Renal pelvis (tissue), 4 donors: ENCODE measurements around the gene CCT7. TPM values are rescaled to one million over a fixed set of nuclear protein-coding genes. Genes with fewer than 3 reads are reported as not detected.

Experiments
- DNase-seq: peaks from one replicate; pipeline ENCODE4 v3.0.0-alpha.2; 2013
- polyA plus RNA-seq, 3 donors: library from polyadenylated mRNA; unstranded; fragments of 120-200 nt; gene quantifications; one replicate each; pipeline ENCODE4 v1.2.1, GENCODE V29; 2013; ENCODE audit not compliant: insufficient read length in 3 of 3

CCT7 gene
- polyA plus RNA-seq, 3 donors: 247 to 268 (median 249) TPM

- DNase-seq: no peak
Observed at GRCh38 chr2:73217160-73217559, 16.9 kb upstream of the CCT7 start.

GRCh38 chr2:73217826-73218225, 16.3 kb upstream of the CCT7 start:
- no peak for DNase-seq

- DNase-seq: no peak
Observed at GRCh38 chr2:73218298-73218697, 15.8 kb upstream of the CCT7 start.

GRCh38 chr2:73223821-73224220, 10.3 kb upstream of the CCT7 start:
- DNase-seq: no peak

GRCh38 chr2:73225513-73226360, 8.4 kb upstream of the CCT7 start:
- DNase-seq: no peak

- no peak for DNase-seq
Observed at GRCh38 chr2:73227086-73227485, 7.0 kb upstream of the CCT7 start.

GRCh38 chr2:73228631-73229030, 5.5 kb upstream of the CCT7 start:
- no peak for DNase-seq

GRCh38 chr2:73232403-73233153, 1.5 kb upstream of the CCT7 start:
- no peak for DNase-seq

GRCh38 chr2:73233154-73233931, 765 bp upstream of the CCT7 start, which contains the start of gene PRADC1:
Gene PRADC1, minus strand, starts transcription at chr2:73233239. Its CDS starts 79 bp downstream, at chr2:73233160.
- DNase-seq: peak; percentile 100

GRCh38 chr2:73235315-73236028, 1.4 kb downstream of the CCT7 start:
- DNase-seq: no peak

GRCh38 chr2:73237168-73237567, 3.1 kb downstream of the CCT7 start:
- DNase-seq: no peak

- DNase-seq: no peak
Observed at GRCh38 chr2:73238149-73238548, 4.0 kb downstream of the CCT7 start.

- DNase-seq: no peak
Observed at GRCh38 chr2:73238976-73239375, 4.9 kb downstream of the CCT7 start.

- DNase-seq: no peak
Observed at GRCh38 chr2:73239776-73240175, 5.7 kb downstream of the CCT7 start.

GRCh38 chr2:73243884-73244570, 9.9 kb downstream of the CCT7 start:
- no peak for DNase-seq

- DNase-seq: no peak
Observed at GRCh38 chr2:73244580-73244979, 10.5 kb downstream of the CCT7 start.

- no peak for DNase-seq
Observed at GRCh38 chr2:73246850-73247249, 12.7 kb downstream of the CCT7 start.

- no peak for DNase-seq
Observed at GRCh38 chr2:73249636-73250035, 15.5 kb downstream of the CCT7 start.

GRCh38 chr2:73250872-73251846, 17.1 kb downstream of the CCT7 start:
- DNase-seq: no peak
